Kidney (tissue), 14 donors: ENCODE data around the gene USP6NL. TPM values are rescaled to one million over a fixed set of nuclear protein-coding genes. Genes with fewer than 3 reads are reported as not detected.
A peak's percentile ranks its signal among the peaks of the same experiment; 100 is the strongest.

Source experiments
- DNase-seq, 5 donors: peaks; one replicate each; pipeline ENCODE4 v3.0.0-alpha.2; 2013 to 2020
- FAIRE-seq: peaks from 2 replicates; lab custom pipeline; 2012; peaks lifted over from hg19 to GRCh38; lab: Jason Lieb, UNC
- H3K27ac ChIP-seq, 2 donors: one replicate each; pipeline ENCODE4 v1.7.0; 2013; ENCODE audit warnings: low read depth in 2 of 2, low read length in 2 of 2, inconsistent platforms in 1 of 2
- H3K27me3 ChIP-seq: one replicate; pipeline ENCODE4 v1.7.1; 2013; ENCODE audit warnings: low read length, inconsistent platforms; ENCODE audit not compliant: control insufficient read depth, insufficient read depth
- H3K36me3 ChIP-seq, 3 donors: one replicate each; pipeline versions ENCODE4 v1.7.0 to v1.7.1; 2013; ENCODE audit warnings: low read length in 3 of 3, control low read depth in 1 of 3, inconsistent platforms in 1 of 3; ENCODE audit not compliant: insufficient read depth in 3 of 3, control insufficient read depth in 2 of 3
- H3K4me1 ChIP-seq, 3 donors: one replicate each; pipeline versions ENCODE4 v1.7.0 to v1.7.1; 2013; ENCODE audit warnings: low read length in 3 of 3, inconsistent platforms in 1 of 3, low read depth in 1 of 3; ENCODE audit not compliant: control insufficient read depth in 2 of 3, insufficient read depth in 2 of 3
- H3K4me3 ChIP-seq, 3 donors: one replicate each; pipeline versions ENCODE4 v1.7.0 to v1.8.1; 2013; ENCODE audit warnings: low read length in 3 of 3, control low read depth in 1 of 3, inconsistent platforms in 1 of 3
- H3K9ac ChIP-seq, 3 donors: one replicate each; pipeline versions ENCODE4 v1.7.0 to v1.7.1; 2013; ENCODE audit warnings: low read length in 3 of 3, control low read depth in 1 of 3, inconsistent platforms in 1 of 3
- H3K9me3 ChIP-seq, 3 donors: one replicate each; pipeline versions ENCODE4 v1.7.0 to v1.7.1; 2013; ENCODE audit warnings: low read length in 3 of 3, control low read depth in 1 of 3, inconsistent platforms in 1 of 3; ENCODE audit not compliant: control insufficient read depth in 2 of 3, insufficient read depth in 1 of 3
- CTCF ChIP-seq: IDR thresholded peaks from 3 replicates; pipeline ENCODE4 v1.5.1; 2012; ENCODE audit warnings: mild to moderate bottlenecking, moderate library complexity, borderline replicate concordance; ENCODE audit not compliant: insufficient read depth; ENCODE audit errors: extremely low read depth
- intact Hi-C: fragments of 100-400 bp; cut with DNase I; formaldehyde crosslinking; loops from one replicate; pipeline ENCODE4 v1.11.1; 2022
- polyA plus RNA-seq: library from polyadenylated mRNA; stranded (reverse); fragments of 350-450 nt; fragmentation: Illumina TruSeq; extraction: RNeasy Lipid Tissue Mini Kit (QIAGEN cat#74804); gene quantifications from one replicate; pipeline ENCODE4 v1.2.3, GENCODE V29; 2014; ENCODE audit warnings: low read depth, low replicate concordance; ENCODE audit not compliant: insufficient read depth
- total RNA-seq: library from RNA; stranded (reverse); fragmentation: NEBNext Ultra II Directional; extraction: Animal tissue kit (Norgen Biotek cat#: 25700); gene quantifications from one replicate; pipeline ENCODE4 v1.2.1, GENCODE V29; 2021
- donor health status: control.
- donor health status: control.
- donor health status: control.
- donor health status: control.
- donor health status: control.
- donor health status: DM: yes; HTN: yes; CAD: no.
- donor health status: Normal renal cell carcinoma (clear cell type).

USP6NL gene
- total and polyA plus RNA-seq, 2 donors from 2014 or later, result 4.5 to 17.7 TPM

GRCh38 chr10:11608159-11609013 lies 3.1 kb downstream of the USP6NL start:
- Histone ChIP-seq H3K9me3 (no peaks in the 10 kb centered on the region), H3K27ac (no peak overlapping the region), H3K9ac (no peak overlapping the region), H3K4me1 (peaks cover 4 to 7% (median 7%) of the 10 kb centered on the region in 3 donors), H3K4me3 (no peak overlapping the region), H3K27me3 (no peaks in the 10 kb centered on the region), H3K36me3 (no peaks in the 10 kb centered on the region)
- TF ChIP-seq CTCF, result no peak
- DNase-seq (peak in 1 of 5 donors; percentile 9), FAIRE-seq (no peak)
- intact Hi-C loops, result no loop called here

- FAIRE-seq, result no peak
- intact Hi-C loops, result no loop called here
- H3K4me1 ChIP-seq, result peaks cover 5 to 13% (median 10%) of the 10 kb centered on the region in 3 donors
Measured at GRCh38 chr10:11605807-11606408, 5.5 kb downstream of the USP6NL start.

GRCh38 chr10:11604865-11605650 lies 6.4 kb downstream of the USP6NL start:
- H3K9ac ChIP-seq, result no peak overlapping the region
- no peak overlapping the region for H3K4me3 ChIP-seq
- FAIRE-seq (no peak), DNase-seq (no peak)
- H3K9me3 ChIP-seq, result no peaks in the 10 kb centered on the region
- H3K4me1 ChIP-seq, result peaks cover 5 to 12% (median 10%) of the 10 kb centered on the region in 3 donors
- H3K36me3 ChIP-seq, result no peaks in the 10 kb centered on the region
- no peak overlapping the region for H3K27ac ChIP-seq
- TF ChIP-seq CTCF, result no peak
- intact Hi-C loops, result no loop called here
- no peaks in the 10 kb centered on the region for H3K27me3 ChIP-seq

More at GRCh38 chr10:11605807-11606408, 5.5 kb downstream of the USP6NL start:
- Histone ChIP-seq H3K9ac (no peak overlapping the region), H3K9me3 (no peaks in the 10 kb centered on the region), H3K36me3 (no peaks in the 10 kb centered on the region), H3K4me3 (no peak overlapping the region), H3K27me3 (no peaks in the 10 kb centered on the region), H3K27ac (no peak overlapping the region)
- TF ChIP-seq CTCF, result no peak
- DNase-seq, result no peak
